ENCODE measurements around the gene ADK. TPM values are rescaled to one million over a fixed set of nuclear protein-coding genes. Genes with fewer than 3 reads are reported as not detected.

ADK gene
- total RNA-seq, 1 donor from 2014 or later, result 53.7 TPM

DNA sequence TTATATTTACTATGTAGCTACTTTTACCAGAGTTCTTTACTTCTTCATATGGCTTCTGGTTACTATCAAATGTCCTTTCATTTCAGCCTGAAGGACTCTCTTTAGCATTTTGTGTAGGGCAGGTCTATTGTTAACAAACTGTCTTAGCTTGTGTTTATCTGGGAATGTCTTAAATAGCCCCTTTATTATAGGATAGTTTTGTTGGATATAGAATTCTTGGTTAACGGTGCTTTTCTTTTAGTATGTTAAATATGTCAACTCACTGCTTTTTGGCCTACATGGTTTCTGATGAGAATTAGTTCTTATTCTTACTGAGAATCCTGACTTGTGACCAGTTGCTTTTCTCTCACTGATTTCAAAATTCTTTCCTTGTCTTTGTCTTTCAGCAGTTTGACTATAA lies 169.0 kb downstream of the ADK start:
- FAIRE-seq (no peak), DNase-seq (ENCODE audit: low read depth) (no peak)
- TF ChIP-seq, protein P1, sequence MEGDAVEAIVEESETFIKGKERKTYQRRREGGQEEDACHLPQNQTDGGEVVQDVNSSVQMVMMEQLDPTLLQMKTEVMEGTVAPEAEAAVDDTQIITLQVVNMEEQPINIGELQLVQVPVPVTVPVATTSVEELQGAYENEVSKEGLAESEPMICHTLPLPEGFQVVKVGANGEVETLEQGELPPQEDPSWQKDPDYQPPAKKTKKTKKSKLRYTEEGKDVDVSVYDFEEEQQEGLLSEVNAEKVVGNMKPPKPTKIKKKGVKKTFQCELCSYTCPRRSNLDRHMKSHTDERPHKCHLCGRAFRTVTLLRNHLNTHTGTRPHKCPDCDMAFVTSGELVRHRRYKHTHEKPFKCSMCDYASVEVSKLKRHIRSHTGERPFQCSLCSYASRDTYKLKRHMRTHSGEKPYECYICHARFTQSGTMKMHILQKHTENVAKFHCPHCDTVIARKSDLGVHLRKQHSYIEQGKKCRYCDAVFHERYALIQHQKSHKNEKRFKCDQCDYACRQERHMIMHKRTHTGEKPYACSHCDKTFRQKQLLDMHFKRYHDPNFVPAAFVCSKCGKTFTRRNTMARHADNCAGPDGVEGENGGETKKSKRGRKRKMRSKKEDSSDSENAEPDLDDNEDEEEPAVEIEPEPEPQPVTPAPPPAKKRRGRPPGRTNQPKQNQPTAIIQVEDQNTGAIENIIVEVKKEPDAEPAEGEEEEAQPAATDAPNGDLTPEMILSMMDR (IDR thresholded peaks at IDR 0.05; ENCODE audit: insufficient read depth, low read length, severe bottlenecking), result no peak
- Histone ChIP-seq H3K27me3 (ENCODE audit: control insufficient read depth, insufficient read depth, low read length) (no peaks in the 10 kb centered on the region), H3K4me3 (ENCODE audit: low read depth, low read length) (no peak overlapping the region), H3K36me3 (ENCODE audit: control insufficient read depth, insufficient read depth, low read length) (peaks cover 3% of the 10 kb centered on the region)

DNA sequence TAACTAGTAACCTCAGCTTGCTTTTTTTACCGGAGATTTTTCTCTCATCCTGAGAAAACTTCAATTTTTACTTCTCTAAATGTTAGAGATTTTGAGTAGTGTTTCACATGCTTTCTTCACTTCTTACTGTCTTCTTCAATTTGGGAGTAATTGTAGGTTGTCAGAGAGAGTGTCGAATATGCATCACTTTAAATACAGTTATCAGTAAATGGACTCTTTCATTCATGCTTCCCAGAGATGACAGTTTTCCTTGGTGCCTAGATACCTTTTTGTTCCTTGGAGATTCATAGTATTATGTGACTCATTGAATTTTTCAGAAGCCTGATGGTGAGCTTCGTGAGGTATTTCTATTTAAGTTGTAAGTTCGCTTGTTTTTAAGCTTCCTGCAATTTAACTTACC lies 169.7 kb downstream of the ADK start:
- Histone ChIP-seq H3K27me3 (ENCODE audit: control insufficient read depth, insufficient read depth, low read length) (no peaks in the 10 kb centered on the region), H3K36me3 (ENCODE audit: control insufficient read depth, insufficient read depth, low read length) (peaks cover 3% of the 10 kb centered on the region), H3K4me3 (ENCODE audit: low read depth, low read length) (no peak overlapping the region)
- TF ChIP-seq, protein P1 (IDR thresholded peaks at IDR 0.05; ENCODE audit: insufficient read depth, low read length, severe bottlenecking), result no peak
- FAIRE-seq (no peak), DNase-seq (ENCODE audit: low read depth) (no peak)

DNA sequence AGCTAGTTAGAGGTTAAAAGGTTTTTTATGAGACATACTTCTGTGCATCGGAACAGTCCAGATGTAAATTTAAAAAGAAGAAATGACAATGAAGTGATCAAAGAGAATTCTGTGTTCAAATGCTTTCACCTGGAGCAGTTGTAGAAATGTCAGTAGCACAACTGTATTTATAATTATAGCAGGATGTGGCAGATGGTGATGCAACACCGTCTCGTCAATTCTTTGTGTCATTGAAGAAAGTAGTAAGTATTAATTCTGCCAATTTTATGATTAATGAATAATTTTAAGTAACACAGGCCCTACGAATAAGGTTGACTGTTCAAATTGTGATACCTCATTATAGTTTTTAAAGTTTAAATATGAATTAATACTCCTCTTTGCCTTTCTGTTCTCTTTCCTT lies 171.1 kb downstream of the ADK start:
- Histone ChIP-seq H3K36me3 (ENCODE audit: control insufficient read depth, insufficient read depth, low read length) (peaks cover 1% of the 10 kb centered on the region), H3K27me3 (ENCODE audit: control insufficient read depth, insufficient read depth, low read length) (no peaks in the 10 kb centered on the region), H3K4me3 (ENCODE audit: low read depth, low read length) (no peak overlapping the region)
- DNase-seq (ENCODE audit: low read depth) (no peak), FAIRE-seq (no peak)
- TF ChIP-seq, protein P1 (IDR thresholded peaks at IDR 0.05; ENCODE audit: insufficient read depth, low read length, severe bottlenecking), result no peak

DNA sequence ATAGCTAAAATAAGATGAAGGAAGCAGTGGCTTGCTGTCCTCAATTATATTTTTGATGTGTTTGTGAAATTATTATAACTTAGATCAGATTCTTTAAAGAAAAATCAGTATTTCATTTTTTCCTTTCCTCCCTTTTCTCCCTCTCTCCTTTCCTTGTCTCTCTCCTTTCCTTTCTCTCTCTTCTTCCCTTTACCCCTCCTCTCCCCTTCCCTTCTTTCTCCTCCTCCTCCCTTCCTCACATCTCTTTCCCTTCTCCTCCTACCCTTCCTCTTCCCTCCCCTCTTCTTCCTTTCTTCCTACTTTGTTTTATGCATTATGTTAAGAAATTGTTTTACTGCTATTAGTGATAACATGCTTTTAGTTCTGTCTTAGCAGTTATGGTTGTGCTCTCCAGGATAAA lies 171.5 kb downstream of the ADK start:
- Histone ChIP-seq H3K36me3 (ENCODE audit: control insufficient read depth, insufficient read depth, low read length) (peaks cover 1% of the 10 kb centered on the region), H3K4me3 (ENCODE audit: low read depth, low read length) (no peak overlapping the region), H3K27me3 (ENCODE audit: control insufficient read depth, insufficient read depth, low read length) (no peaks in the 10 kb centered on the region)
- TF ChIP-seq, protein P1 (IDR thresholded peaks at IDR 0.05; ENCODE audit: insufficient read depth, low read length, severe bottlenecking), result no peak
- no peak for DNase-seq (ENCODE audit: low read depth)
- FAIRE-seq, result no peak

DNA sequence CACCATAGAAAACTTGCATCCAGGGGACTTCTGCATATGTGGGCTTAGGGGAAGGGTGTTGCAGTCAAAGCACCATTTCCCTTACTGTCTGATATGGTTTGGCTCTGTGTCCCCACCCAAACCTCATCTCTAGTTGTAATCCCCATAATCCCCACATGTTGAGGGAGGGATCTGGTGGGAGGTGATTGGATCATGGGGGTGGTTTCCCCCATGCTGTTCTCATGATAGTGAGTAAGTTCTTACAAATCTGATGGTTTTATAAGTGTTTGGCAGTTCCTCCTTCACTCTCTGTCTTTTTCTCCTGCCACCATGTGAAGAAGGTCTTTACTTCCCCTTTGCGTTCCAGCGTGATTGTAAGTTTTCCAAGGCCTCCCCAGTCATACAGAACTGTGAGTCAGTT lies 177.4 kb downstream of the ADK start:
- DNase-seq (ENCODE audit: low read depth) (no peak), FAIRE-seq (no peak)
- TF ChIP-seq, protein P1 (IDR thresholded peaks at IDR 0.05; ENCODE audit: insufficient read depth, low read length, severe bottlenecking), result no peak
- Histone ChIP-seq H3K27me3 (ENCODE audit: control insufficient read depth, insufficient read depth, low read length) (no peaks in the 10 kb centered on the region), H3K36me3 (ENCODE audit: control insufficient read depth, insufficient read depth, low read length) (peaks cover 3% of the 10 kb centered on the region), H3K4me3 (ENCODE audit: low read depth, low read length) (no peak overlapping the region)

DNA sequence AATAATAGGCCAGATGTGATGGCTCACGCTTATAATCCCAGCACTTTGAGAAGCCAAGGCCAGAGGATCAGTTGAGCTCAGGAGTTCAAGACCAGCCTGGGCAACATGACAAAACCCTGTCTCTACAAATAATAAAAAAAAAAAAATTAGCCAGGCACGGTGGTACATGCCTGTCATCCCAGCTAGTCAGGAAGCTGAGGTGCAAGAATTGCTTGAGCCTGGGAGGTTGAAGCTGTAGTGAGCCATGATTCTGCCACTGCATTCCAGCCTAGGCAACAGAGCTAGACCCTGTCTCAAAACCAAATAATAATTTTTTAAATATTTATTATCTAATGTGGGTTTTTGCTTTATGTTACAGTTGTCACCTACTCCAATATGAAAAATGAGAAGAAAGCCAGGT lies 178.9 kb downstream of the ADK start:
- no peak overlapping the region for H3K4me3 ChIP-seq (ENCODE audit: low read depth, low read length)
- H3K36me3 ChIP-seq (ENCODE audit: control insufficient read depth, insufficient read depth, low read length), result peaks cover 3% of the 10 kb centered on the region
- H3K27me3 ChIP-seq (ENCODE audit: control insufficient read depth, insufficient read depth, low read length), result no peaks in the 10 kb centered on the region
- TF ChIP-seq, protein P1 (IDR thresholded peaks at IDR 0.05; ENCODE audit: insufficient read depth, low read length, severe bottlenecking), result no peak
- FAIRE-seq, result no peak
- DNase-seq (ENCODE audit: low read depth), result peak; percentile 62

All from bronchial epithelial cell (primary cell).